ENCODE measurements around the gene TMEM229B.

The TMEM229B gene

GRCh38 chr14:67490196-67490595, 1.7 kb upstream of the TMEM229B start:
- no peak overlapping the region for H3K4me3 ChIP-seq (ENCODE audit: low read length)
- TF ChIP-seq CTCF (conservative IDR thresholded peaks at IDR 0.05; ENCODE audit: low read length) = no peak

GRCh38 chr14:67487332-67487731, 1.2 kb downstream of the TMEM229B start:
- H3K4me3 ChIP-seq (ENCODE audit: low read length) = no peak overlapping the region
- no peak for DNase-seq (ENCODE audit: low read depth)
- no peak for TF ChIP-seq CTCF (conservative IDR thresholded peaks at IDR 0.05; ENCODE audit: low read length)

More at GRCh38 chr14:67490196-67490595, 1.7 kb upstream of the TMEM229B start:
- DNase-seq (ENCODE audit: low read depth) = no peak

- H3K4me3 ChIP-seq (ENCODE audit: low read length) = no peak overlapping the region
- DNase-seq (ENCODE audit: low read depth) = no peak
- TF ChIP-seq CTCF (conservative IDR thresholded peaks at IDR 0.05; ENCODE audit: low read length) = no peak
Observed at GRCh38 chr14:67486890-67487289, 1.6 kb downstream of the TMEM229B start.

GRCh38 chr14:67485501-67486095, 2.9 kb downstream of the TMEM229B start:
- no peak overlapping the region for H3K4me3 ChIP-seq (ENCODE audit: low read length)
- peak; percentile 35 for DNase-seq (ENCODE audit: low read depth)
- TF ChIP-seq CTCF (conservative IDR thresholded peaks at IDR 0.05; ENCODE audit: low read length) = no peak

GRCh38 chr14:67483579-67484285, 4.8 kb downstream of the TMEM229B start:
- no peak overlapping the region for H3K4me3 ChIP-seq (ENCODE audit: low read length)
- DNase-seq (ENCODE audit: low read depth) = no peak
- TF ChIP-seq CTCF (conservative IDR thresholded peaks at IDR 0.05; ENCODE audit: low read length) = no peak

GRCh38 chr14:67482231-67483164, 6.0 kb downstream of the TMEM229B start:
- TF ChIP-seq CTCF (conservative IDR thresholded peaks at IDR 0.05; ENCODE audit: low read length) = no peak
- DNase-seq (ENCODE audit: low read depth) = no peak
- no peak overlapping the region for H3K4me3 ChIP-seq (ENCODE audit: low read length)
